Measurements from ENCODE around the gene CFAP70. TPM values are rescaled to one million over a fixed set of nuclear protein-coding genes. Genes with fewer than 3 reads are reported as not detected.
"Not testable (repeated sequence)": the region's sequence is repeated elsewhere in the genome, so short reads cannot be mapped to it uniquely, and the experiment has no call there.

CFAP70 gene
- total RNA-seq, 1 donor from 2014 or later, result 1.2 TPM

DNA sequence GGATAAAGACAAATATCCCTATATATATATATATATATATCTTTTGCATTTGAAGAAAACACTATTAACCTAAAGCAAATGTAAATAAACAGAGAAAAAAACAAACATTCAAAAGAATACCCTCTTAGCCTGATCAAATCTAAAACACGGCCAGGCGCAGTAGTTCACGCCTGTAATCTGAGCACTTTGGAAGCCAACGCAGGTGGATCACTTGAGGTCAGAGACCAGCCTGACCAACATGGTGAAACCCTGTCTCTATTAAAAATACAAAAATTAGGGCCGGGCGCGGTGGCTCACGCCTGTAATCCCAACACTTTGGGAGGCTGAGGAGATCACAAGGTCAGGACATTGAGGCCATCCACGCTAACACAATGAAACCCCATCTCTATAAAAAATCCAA, 46.0 kb upstream of the CFAP70 start:
- DNase-seq (ENCODE audit: low read depth), result no peak
- TF ChIP-seq, protein P1, sequence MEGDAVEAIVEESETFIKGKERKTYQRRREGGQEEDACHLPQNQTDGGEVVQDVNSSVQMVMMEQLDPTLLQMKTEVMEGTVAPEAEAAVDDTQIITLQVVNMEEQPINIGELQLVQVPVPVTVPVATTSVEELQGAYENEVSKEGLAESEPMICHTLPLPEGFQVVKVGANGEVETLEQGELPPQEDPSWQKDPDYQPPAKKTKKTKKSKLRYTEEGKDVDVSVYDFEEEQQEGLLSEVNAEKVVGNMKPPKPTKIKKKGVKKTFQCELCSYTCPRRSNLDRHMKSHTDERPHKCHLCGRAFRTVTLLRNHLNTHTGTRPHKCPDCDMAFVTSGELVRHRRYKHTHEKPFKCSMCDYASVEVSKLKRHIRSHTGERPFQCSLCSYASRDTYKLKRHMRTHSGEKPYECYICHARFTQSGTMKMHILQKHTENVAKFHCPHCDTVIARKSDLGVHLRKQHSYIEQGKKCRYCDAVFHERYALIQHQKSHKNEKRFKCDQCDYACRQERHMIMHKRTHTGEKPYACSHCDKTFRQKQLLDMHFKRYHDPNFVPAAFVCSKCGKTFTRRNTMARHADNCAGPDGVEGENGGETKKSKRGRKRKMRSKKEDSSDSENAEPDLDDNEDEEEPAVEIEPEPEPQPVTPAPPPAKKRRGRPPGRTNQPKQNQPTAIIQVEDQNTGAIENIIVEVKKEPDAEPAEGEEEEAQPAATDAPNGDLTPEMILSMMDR (IDR thresholded peaks at IDR 0.05; ENCODE audit: insufficient read depth, low read length, poor library complexity, severe bottlenecking), result no peak
- Histone ChIP-seq H3K36me3 (ENCODE audit: control insufficient read depth, insufficient read depth, low read length) (no peaks in the 10 kb centered on the region), H3K4me3 (ENCODE audit: low read depth, low read length) (no peak overlapping the region), H3K27me3 (ENCODE audit: control insufficient read depth, insufficient read depth, low read length) (no peaks in the 10 kb centered on the region)

DNA sequence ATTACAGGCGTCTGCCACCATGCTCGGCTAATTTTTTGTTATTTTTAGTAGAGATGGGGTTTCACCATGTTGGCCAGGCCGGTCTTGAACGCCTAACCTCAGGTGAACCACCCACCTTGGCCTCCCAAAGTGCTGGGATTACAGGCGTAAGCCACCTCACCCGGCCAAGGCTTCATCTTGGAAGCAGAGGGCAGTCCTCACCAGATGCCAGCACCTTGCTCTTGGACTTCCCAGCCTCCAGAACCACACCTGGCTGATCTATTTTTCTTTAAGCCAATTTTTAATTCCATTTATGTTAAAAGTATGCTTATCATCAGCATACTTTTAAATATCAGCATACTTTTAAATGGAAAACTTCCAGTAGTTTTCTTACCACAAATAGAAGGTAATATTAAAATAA, 43.0 kb upstream of the CFAP70 start:
- DNase-seq (ENCODE audit: low read depth), result no peak
- Histone ChIP-seq H3K27me3 (ENCODE audit: control insufficient read depth, insufficient read depth, low read length) (no peaks in the 10 kb centered on the region), H3K36me3 (ENCODE audit: control insufficient read depth, insufficient read depth, low read length) (no peaks in the 10 kb centered on the region), H3K4me3 (ENCODE audit: low read depth, low read length) (no peak overlapping the region)
- TF ChIP-seq, protein P1 (IDR thresholded peaks at IDR 0.05; ENCODE audit: insufficient read depth, low read length, poor library complexity, severe bottlenecking), result no peak

DNA sequence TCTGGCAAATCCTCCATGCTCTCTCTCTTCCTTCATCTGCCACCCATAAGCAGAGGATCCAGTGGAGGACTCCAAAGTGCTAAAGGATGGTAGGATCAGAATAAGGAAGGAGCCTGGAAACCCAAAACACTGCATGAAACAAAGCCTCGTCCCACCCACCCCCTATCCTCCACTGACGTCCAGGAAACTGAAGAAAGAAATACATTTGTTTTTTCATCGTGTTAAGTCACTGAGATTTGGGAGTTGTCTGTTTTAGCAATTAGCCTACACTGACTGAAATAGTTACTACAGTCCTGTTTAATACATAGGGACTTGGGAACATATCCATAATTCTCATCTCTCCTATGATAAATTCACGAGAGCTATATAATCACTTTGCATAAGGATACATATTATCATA, 40.4 kb upstream of the CFAP70 start:
- no peak overlapping the region for H3K4me3 ChIP-seq (ENCODE audit: low read depth, low read length)
- TF ChIP-seq, protein P1 (IDR thresholded peaks at IDR 0.05; ENCODE audit: insufficient read depth, low read length, poor library complexity, severe bottlenecking), result no peak

DNA sequence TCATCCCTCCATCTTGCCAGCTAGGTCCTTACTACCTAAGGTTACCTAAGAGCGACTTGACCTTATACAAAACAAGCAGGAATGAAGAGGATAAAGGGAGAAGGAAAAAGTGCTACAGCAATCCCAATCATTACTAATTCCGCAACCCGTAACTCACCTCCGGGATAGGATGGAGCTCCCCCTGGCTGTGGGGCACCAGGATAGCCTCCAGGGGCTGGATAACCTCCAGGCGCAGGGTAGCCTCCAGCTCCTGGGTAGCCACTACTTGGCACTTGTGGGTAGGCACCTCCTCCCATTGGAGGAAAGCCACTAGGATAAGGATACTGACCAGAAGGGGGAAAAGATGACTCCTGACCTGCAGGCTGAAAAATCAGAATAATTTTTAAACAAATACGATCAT, 39.4 kb upstream of the CFAP70 start:
- no peak overlapping the region for H3K4me3 ChIP-seq (ENCODE audit: low read depth, low read length)
- H3K27me3 ChIP-seq (ENCODE audit: control insufficient read depth, insufficient read depth, low read length), result no peaks in the 10 kb centered on the region
- TF ChIP-seq, protein P1 (IDR thresholded peaks at IDR 0.05; ENCODE audit: insufficient read depth, low read length, poor library complexity, severe bottlenecking), result no peak
- no peak for DNase-seq (ENCODE audit: low read depth)
- H3K36me3 ChIP-seq (ENCODE audit: control insufficient read depth, insufficient read depth, low read length), result no peaks in the 10 kb centered on the region

More for the DNA sequence above, 40.4 kb upstream of the CFAP70 start:
- DNase-seq (ENCODE audit: low read depth), result no peak
- H3K36me3 ChIP-seq (ENCODE audit: control insufficient read depth, insufficient read depth, low read length), result no peaks in the 10 kb centered on the region
- H3K27me3 ChIP-seq (ENCODE audit: control insufficient read depth, insufficient read depth, low read length), result no peaks in the 10 kb centered on the region

DNA sequence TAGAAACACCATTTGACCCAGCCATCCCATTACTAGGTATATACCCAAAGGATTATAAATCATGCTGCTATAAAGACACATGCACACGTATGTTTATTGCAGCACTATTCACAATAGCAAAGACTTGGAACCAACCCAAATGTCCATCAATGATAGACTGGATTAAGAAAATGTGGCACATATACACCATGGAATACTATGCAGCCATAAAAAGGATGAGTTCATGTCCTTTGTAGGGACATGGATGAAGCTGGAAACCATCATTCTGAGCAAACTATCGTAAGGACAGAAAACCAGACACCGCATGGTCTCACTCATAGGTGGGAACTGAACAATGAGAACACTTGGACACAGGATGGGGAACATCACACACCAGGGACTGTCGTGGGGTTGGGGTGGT, 35.7 kb upstream of the CFAP70 start:
- not testable (repeated sequence) for DNase-seq (ENCODE audit: low read depth); H3K4me3 ChIP-seq (ENCODE audit: low read depth, low read length); H3K36me3 ChIP-seq (ENCODE audit: control insufficient read depth, insufficient read depth, low read length); H3K27me3 ChIP-seq (ENCODE audit: control insufficient read depth, insufficient read depth, low read length)

DNA sequence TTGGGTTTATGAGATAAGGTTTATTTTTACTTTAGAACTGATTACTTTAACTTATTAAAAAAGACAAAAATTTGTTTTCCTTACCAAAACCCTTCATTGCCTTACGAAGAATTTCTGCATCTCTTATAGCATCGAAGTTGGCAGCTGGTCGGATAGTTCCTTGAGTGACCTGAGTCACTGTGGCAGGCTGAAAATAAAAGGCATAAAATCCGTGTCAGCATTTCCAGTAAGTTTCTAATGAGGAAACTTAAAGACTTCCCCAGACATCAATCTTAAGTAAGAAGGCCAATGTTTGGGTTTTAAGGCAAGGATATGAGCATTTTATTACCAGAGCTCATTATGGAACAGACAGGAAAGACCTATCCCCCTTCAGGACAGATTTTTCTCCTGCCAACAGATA, 29.6 kb upstream of the CFAP70 start:
- Histone ChIP-seq H3K36me3 (ENCODE audit: control insufficient read depth, insufficient read depth, low read length) (peaks cover 2% of the 10 kb centered on the region), H3K4me3 (ENCODE audit: low read depth, low read length) (no peak overlapping the region), H3K27me3 (ENCODE audit: control insufficient read depth, insufficient read depth, low read length) (no peaks in the 10 kb centered on the region)
- DNase-seq (ENCODE audit: low read depth), result no peak
- TF ChIP-seq, protein P1 (IDR thresholded peaks at IDR 0.05; ENCODE audit: insufficient read depth, low read length, poor library complexity, severe bottlenecking), result no peak

Data from kidney epithelial cell (primary cell).